Gastrocnemius medialis (tissue), 4 donors: ENCODE data around the gene HNRNPC.

ENCODE experiments used
- POLR2A ChIP-seq, 2 donors: fragments of 450-650 bp; IDR thresholded peaks; one replicate each; pipeline ENCODE4 v1.6.1; 2017; ENCODE audit warnings: antibody characterized with exemption in 2 of 2, mild to moderate bottlenecking in 2 of 2, moderate library complexity in 2 of 2
- TF ChIP-seq, protein P1 (sequence below), 5 experiments: fragments of 450-650 bp in 3 of 5; fragments of 200-600 bp in 2 of 5; sonication (generic) in 2 of 5; IDR thresholded peaks in 4 of 5; conservative IDR thresholded peaks in 1 of 5; 1 replicate in 4 of 5; 2 replicates in 1 of 5; pipeline ENCODE4 v1.5.1; 2016 to 2019; ENCODE audit warnings: antibody characterized with exemption in 5 of 5, mild to moderate bottlenecking in 3 of 5, moderate library complexity in 3 of 5

DNA sequence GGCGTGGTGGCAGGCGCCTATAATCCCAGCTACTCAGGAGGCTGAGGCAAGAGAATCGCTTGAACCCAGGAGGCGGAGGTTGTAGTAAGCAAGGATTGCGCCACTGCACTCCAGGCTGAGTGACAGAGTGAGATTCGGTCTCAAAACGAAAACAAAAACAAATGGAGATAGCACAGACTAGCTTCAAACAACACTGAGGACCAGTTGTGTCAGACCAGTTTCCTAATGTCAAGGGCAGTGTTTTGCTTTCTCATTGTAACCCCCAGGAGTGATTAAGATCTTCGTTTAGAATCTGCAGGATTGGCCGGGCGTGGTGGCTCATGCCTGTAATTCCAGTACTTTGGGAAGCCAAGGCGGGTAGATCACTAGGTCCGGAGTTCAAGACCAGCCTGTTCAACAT, 29.1 kb upstream of the HNRNPC start:
- TF ChIP-seq, protein P1, sequence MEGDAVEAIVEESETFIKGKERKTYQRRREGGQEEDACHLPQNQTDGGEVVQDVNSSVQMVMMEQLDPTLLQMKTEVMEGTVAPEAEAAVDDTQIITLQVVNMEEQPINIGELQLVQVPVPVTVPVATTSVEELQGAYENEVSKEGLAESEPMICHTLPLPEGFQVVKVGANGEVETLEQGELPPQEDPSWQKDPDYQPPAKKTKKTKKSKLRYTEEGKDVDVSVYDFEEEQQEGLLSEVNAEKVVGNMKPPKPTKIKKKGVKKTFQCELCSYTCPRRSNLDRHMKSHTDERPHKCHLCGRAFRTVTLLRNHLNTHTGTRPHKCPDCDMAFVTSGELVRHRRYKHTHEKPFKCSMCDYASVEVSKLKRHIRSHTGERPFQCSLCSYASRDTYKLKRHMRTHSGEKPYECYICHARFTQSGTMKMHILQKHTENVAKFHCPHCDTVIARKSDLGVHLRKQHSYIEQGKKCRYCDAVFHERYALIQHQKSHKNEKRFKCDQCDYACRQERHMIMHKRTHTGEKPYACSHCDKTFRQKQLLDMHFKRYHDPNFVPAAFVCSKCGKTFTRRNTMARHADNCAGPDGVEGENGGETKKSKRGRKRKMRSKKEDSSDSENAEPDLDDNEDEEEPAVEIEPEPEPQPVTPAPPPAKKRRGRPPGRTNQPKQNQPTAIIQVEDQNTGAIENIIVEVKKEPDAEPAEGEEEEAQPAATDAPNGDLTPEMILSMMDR (IDR thresholded peaks at IDR 0.05 in 4 of 5, conservative IDR thresholded peaks at IDR 0.05 in 1 of 5) = no peak
- TF ChIP-seq POLR2A (IDR thresholded peaks at IDR 0.05) = no peak
